Testis (tissue), 2 donors: ENCODE results near the gene EXOC4.

ENCODE experiments used
- POLR2A ChIP-seq: fragments of 450-650 bp; IDR thresholded peaks from one replicate; pipeline ENCODE4 v1.6.1; 2017; ENCODE audit warnings: antibody characterized with exemption, mild to moderate bottlenecking, moderate library complexity
- TF ChIP-seq, protein P1 (sequence below), 3 experiments: fragments of 450-650 bp in 2 of 3; fragments of 200-600 bp in 1 of 3; sonication (generic) in 1 of 3; IDR thresholded peaks; one replicate each; pipeline ENCODE4 v1.5.1; 2016 to 2019; ENCODE audit warnings: antibody characterized with exemption in 3 of 3, mild to moderate bottlenecking in 2 of 3, moderate library complexity in 1 of 3

DNA sequence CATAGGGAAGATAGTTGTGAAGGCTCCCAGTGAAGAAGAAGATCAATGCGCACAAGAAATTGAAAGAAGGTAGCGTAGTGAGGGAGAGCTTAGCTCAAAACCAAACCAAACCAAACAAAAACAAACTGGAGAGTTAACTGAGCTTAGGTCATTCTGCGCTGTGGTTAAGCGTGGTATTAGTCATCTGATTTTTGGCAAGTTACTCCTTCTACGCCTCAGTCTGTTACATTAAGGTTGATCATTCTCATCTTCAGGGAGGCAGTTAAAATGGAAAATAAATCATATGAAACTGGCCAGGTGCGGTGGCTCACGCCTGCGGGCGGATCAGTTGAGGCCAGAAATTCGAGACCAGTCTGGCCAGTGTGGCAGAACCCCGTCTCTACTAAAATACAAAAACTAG, 259.7 kb downstream of the EXOC4 start:
- TF ChIP-seq, protein P1, sequence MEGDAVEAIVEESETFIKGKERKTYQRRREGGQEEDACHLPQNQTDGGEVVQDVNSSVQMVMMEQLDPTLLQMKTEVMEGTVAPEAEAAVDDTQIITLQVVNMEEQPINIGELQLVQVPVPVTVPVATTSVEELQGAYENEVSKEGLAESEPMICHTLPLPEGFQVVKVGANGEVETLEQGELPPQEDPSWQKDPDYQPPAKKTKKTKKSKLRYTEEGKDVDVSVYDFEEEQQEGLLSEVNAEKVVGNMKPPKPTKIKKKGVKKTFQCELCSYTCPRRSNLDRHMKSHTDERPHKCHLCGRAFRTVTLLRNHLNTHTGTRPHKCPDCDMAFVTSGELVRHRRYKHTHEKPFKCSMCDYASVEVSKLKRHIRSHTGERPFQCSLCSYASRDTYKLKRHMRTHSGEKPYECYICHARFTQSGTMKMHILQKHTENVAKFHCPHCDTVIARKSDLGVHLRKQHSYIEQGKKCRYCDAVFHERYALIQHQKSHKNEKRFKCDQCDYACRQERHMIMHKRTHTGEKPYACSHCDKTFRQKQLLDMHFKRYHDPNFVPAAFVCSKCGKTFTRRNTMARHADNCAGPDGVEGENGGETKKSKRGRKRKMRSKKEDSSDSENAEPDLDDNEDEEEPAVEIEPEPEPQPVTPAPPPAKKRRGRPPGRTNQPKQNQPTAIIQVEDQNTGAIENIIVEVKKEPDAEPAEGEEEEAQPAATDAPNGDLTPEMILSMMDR (IDR thresholded peaks at IDR 0.05) = no peak
- no peak for TF ChIP-seq POLR2A
